Sciatic nerve (tissue), 2 donors: ENCODE results near the gene UROD. TPM values are rescaled to one million over a fixed set of nuclear protein-coding genes. Genes with fewer than 3 reads are reported as not detected.
"Not testable (repeated sequence)": the region's sequence is repeated elsewhere in the genome, so short reads cannot be mapped to it uniquely, and the experiment has no call there.

Source experiments
- ATAC-seq: fragments of 200-7000 bp; cut with Tn5 transposase; one replicate; pipeline ENCODE4 v1.9.1; 2020; ENCODE audit warnings: mild to moderate bottlenecking, moderate library complexity
- DNase-seq: peaks from one replicate; pipeline ENCODE4 v3.0.0-alpha.2; 2020; ENCODE audit warnings: low spot score
- intact Hi-C: fragments of 100-400 bp; cut with DNase I; formaldehyde crosslinking; loops from one replicate; pipeline ENCODE4 v1.14.2; 2022
- total RNA-seq: library from RNA; stranded (reverse); fragmentation: NEBNext Ultra II Directional; extraction: Animal tissue kit (Norgen Biotek cat#: 25700); gene quantifications from one replicate; pipeline ENCODE4 v1.2.1, GENCODE V29; 2021
- donor health status: DM: no; HTN: no; CAD: no.
- donor health status: DM: no; HTN: no; CAD: no.

UROD gene
- 76.1 TPM for total RNA-seq

DNA sequence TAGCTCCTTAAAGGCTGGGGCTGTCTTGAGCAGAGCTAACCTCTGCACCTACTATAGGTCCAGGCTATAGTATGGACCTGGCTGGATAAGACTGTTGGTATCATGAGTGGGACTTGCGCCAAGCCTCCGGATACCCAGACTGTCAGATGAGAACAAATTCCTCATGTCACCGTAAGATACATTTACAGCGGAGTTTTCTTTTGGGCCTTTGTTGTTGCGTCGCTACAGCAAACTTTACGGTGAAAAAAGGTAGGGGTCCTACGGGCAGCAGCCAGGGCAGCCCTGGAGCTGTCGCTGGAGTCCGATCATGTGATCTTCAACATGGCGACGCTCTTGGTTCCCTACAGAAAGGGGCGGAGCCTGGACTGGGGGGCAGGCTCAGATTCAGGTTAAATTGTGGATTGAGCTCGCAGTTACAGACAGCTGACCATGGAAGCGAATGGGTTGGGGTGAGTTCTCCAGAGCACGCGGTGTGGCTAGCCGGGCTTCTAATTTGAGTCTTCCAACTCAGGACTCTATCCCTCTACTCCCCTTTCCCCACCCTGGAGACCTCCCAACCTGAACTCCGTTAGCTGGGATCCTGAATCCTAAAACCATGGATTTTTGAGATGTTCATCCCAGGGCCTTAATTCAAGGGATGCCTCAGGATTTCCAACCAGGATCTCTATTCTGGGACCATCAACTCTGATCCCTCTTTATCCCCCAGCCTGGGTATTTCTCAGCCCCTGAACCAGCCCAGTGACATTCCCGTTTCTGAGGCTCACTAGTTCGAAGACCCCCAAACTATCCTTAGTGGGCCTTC is at the start of gene UROD:
Gene UROD (plus strand): TSS at position 418 of the 802 bp plus-strand sequence. CDS start 12 bp downstream, at position 430.
- intact Hi-C loops = loop anchor here (2.0 to 10.0 kb wide), 3 partner anchors 173 to 873 kb away; partner anchors contain the start of gene TESK2
- ATAC-seq = peak; percentile 96
- peak; percentile 94 for DNase-seq

DNA sequence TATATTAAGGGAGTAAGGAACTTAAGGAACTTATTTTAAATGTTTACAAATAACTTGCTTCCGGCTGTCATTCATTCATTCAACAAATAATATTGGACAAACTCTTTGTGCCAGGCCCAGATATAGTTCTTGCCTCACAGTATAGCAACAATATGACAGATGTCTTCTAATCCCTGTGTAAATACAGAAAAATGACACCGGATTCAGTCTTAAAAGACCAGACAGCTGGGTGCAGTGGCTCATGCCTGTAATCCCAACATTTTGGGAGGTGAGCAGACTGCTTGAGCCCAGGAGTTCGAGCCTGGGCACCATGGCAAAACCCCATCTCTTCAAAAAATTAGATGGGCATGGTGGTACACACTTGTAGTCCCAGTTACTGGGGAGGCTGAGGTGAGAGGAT is 49.3 kb upstream of the UROD start:
- intact Hi-C loops = no loop called here
- DNase-seq = no peak
- ATAC-seq = no peak

DNA sequence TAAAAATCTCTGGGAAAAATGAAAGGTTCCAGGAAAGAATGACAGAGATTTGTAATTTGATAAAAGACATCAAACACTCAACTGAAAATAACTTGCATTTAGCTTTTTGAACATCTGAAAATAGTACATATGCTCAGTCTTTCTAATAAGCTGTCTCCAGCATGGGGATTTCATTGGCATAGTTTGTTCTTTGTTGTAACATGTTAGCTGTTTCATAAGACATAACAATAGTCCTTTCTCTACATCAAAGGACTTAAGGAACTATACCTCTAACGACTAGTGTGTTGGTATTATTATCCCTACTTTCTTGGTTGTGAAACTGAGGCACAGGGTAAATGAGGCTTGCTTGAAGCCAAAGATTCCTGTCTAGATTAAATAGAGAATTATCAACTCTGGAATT is 47.7 kb upstream of the UROD start:
- ATAC-seq (no peak), DNase-seq (no peak)
- intact Hi-C loops = no loop called here

DNA sequence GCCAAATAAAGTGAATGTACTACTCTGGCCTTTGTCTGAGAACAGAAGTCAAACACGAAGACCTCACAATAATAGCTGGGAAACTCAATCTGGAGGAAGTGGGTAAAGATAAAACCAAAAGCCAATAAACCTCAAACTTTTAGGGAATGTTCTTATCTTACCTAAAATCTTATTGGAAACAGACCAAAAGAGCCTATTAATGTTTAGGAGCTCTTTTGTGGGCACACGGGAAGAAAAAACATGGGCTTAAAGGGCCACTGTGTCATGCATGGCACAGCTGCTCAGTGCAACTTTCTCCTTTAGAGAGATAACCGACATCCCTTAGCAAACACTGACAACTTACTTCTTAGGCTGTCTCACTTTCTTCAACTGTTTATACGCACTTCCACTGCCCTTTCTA is 41.7 kb upstream of the UROD start:
- DNase-seq (no peak), ATAC-seq (no peak)
- intact Hi-C loops = no loop called here

DNA sequence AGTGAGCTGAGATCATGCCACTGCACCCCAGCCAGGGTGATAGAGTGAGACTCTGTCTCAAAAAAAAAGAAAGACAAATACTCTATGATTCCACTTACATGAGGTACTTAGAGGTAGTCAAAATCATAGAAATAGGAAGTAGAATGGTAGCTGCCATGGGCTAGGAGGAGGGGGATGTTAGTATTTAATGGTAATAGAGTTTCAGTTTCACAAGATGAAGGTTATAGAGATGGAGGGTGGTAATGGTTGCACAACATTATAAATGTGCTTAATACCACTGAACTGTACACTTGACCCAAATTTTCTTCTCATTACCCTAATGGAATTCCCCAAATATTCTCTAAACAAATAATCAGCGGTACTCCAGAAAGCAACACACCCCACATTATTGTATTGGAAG is 38.4 kb upstream of the UROD start:
- ATAC-seq = no peak
- intact Hi-C loops = no loop called here
- no peak for DNase-seq

DNA sequence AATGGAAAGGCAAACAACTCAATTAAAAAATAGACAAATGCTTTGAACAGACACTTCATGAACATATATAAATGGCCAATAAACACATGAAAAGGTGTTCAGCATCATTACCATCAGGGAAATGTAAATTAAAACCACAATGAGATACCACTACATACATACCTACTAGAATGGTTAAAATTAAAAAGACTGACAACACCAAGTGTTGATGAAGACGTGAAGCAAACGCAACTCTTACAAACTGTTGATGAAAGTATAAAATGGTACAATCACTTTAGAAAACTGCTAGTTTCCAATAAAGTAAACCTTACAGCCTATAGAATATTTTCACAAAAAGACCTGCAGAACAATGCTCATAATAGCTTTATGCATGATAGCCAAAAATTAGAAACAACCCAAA is 35.8 kb upstream of the UROD start:
- ATAC-seq (no peak), DNase-seq (no peak)
- intact Hi-C loops = no loop called here

DNA sequence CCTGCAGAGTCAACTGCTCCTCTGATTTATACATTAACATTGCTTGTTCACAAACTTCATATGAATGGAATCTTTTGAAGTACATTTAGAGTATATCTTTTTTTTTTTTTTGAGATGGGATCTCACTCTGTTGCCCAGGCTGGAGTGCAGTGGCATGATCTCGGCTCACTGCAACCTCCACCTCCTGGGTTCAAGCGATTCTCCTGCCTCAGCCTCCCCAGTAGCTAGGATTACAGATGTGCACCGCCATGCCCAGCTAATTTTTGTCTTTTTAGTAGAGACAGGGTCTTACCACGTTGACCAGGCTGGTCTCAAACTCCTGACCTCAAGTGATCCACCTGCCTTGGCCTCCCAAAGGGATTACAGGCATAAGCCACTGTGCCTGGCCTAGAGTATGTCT is 34.7 kb upstream of the UROD start:
- ATAC-seq, intact Hi-C loops, DNase-seq: not testable (repeated sequence)

DNA sequence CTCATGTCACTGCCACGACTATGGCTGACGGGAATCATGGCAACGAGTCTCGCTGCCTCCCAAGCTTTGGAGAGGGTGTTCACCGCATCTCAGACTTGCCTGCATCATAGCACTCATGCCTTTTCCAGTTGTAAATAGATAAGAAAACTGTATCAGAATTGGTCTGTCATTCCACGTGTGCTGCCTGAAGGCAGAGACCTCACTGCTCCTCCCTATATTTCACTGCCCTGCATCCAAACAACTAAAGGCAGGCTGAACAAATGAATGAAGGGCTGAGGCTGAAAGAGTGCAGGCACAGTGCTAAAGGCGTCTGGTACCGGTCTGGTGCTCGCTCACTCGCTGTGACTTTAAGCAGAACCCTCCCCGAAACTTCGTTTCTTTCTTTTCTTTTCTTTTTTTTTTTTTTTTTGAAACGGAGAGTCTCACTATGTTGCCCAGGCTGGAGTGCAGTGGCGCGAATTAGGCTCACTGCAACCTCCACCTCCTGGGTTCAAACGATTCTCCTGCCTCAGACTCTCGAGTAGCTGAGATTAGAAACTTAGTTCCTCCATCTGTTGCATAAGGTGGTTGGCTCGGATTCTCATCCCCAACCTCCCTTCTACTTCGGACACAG is 26.2 kb upstream of the UROD start:
- peak; percentile 1 for ATAC-seq
- intact Hi-C loops = no loop called here

DNA sequence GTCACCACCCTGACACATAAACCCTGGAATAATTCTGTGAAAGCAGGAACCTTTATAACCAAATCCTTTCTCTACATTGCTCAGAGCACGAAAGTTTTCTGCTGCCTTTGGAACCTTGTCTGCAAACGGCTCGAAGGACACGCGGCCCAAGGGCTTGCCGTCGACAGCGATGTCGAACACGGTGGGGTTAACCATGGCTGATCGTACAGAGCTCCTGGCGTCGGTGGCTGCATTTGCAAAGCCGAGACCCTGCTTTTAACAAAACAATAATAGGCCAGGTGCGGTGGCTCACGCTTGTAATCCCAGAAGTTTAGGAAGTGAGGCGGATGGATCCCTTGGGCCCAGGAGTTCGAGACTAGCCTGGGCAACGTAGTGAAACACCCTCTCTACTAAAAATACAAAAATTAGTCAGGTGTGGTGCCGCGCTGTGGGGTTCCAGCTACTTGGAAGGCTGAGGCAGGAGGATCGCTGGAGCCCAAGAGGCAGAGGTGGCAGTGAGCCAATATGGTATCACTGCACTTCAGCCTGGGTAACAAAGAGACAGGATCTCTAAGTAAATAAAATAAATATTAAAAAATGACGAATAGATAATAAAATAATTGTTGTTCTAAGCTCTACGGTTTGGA is 23.4 kb upstream of the UROD start:
- no peak for DNase-seq
- intact Hi-C loops = no loop called here

More for the DNA sequence above, 26.2 kb upstream of the UROD start:
- no peak for DNase-seq

DNA sequence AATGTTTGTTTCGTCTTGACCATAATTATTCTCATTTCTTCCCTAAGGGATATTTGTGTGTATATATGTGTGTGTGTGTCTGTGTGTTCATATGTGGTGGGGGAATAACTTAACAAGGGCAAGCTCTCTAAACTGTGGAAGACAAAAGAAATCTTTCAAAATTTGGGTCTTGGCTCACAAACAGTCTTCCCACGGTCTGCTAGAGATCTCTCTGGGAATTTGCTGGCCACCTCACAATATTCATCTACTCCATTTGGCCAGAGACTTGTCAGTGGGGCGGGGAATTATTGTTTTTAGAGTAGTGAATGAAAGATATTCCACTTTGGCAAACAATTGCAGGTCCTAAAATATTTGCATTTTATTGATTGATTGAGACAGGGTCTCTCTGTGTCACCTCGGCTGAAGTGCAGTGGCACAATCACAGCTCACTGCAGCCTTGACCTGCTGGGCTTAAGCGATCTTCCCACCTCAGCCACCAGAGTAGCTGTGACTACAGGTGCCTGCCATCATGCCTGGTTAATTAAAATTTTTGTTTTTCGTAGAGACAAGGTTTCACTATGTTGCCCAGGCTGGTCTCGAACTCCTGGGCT is 17.6 kb upstream of the UROD start:
- DNase-seq (no peak), ATAC-seq (peak; percentile 69)
- intact Hi-C loops = no loop called here

More for the DNA sequence above, 23.4 kb upstream of the UROD start:
- ATAC-seq = no peak

DNA sequence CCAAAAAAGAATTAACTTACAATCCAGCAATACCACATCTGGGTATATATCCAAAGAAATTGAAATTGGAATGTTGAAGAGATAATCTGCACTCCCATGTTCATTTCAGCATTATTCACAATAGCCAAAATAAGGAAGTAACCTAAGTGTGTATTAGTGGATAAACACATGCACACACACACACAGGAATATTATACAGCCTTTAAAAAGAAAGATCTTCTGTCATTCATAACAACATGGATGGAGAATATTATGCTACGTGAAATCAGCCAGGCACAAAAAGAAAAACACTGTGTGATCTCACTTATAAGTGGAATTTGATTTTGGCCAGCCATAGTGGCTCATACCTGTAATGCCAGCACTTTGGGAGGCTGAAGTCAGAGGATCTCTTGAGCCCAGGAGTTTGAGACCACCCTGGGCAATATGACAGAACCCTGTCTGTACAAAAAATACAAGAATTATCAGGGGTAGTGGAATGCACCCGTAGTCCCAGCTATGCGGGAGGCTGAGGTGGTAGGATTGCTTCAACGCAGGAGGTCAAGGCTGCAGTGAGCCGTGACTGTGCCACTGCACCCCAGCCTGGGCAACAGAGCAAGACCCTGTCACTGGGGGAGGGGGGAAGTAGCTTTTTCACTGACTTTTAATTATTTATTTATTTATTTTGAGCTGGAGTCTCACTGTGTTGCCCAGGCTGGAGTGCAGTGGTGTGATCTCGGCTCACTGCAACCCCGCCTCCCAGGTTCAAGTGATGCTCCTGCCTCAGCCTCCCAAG is 16.4 kb upstream of the UROD start:
- intact Hi-C loops = no loop called here
- ATAC-seq = no peak
- no peak for DNase-seq

DNA sequence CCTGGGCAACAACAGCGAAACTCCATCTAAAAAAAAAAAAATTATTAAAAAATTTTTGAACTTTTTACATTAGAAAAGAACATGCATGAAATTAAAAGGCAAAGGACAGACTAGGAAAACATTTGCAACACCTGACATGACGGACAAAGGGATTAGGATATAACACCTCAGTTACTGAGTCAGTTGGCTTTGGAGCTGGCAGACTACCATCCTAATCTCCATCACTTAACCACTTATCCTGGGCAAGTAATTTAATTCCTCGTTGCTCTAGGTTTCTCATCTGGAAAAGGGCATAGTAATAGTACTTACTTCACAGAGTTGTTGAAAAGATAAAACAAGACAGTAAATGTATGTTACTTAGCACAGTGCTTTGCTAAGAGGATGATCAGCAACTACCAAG is 12.8 kb upstream of the UROD start:
- no peak for ATAC-seq
- intact Hi-C loops = no loop called here
- no peak for DNase-seq

DNA sequence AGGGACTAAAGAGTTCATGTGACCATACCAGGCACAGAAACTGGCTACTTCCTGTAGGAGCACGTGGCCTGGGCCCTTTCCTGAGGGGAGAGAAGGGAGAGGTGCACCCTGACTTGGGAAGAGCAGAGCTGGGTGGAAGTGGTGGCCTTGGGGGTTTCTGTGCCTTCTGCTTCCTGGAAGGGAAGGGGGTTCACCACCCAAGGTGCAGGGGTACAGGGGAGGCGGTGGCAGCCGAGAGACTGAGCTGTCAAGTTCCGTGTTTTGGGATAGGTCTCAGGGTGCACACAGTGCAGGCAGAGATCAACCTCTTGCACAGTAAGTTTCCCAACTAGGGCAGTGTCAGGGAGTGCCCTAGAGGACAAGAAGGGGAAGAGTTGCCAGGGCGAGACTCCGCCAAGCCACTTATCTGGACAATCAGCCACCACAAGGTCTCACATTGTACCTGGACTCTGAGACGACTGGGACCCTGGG is 11.0 kb upstream of the UROD start:
- DNase-seq (no peak), ATAC-seq (peak; percentile 75)
- intact Hi-C loops = no loop called here

DNA sequence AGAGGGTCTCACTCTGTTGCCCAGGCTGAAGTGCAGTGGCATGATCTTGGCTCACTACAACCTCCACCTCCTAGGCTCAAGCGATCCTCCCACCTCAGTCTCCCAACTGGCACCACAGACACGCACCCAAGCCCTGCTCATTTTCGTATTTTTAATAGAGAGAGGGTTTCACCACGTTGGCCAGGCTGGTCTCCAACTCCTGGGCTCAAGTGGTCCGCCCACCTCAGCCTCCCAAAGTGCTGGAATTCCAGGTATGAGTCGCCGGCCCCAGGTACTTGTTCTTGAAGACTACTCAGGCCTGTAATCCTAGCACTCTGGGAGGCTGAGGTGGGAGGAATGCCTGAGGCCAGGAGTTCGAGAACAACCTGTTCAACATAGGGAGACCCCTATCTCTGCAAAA is 10.5 kb upstream of the UROD start:
- ATAC-seq, DNase-seq, intact Hi-C loops: not testable (repeated sequence)

DNA sequence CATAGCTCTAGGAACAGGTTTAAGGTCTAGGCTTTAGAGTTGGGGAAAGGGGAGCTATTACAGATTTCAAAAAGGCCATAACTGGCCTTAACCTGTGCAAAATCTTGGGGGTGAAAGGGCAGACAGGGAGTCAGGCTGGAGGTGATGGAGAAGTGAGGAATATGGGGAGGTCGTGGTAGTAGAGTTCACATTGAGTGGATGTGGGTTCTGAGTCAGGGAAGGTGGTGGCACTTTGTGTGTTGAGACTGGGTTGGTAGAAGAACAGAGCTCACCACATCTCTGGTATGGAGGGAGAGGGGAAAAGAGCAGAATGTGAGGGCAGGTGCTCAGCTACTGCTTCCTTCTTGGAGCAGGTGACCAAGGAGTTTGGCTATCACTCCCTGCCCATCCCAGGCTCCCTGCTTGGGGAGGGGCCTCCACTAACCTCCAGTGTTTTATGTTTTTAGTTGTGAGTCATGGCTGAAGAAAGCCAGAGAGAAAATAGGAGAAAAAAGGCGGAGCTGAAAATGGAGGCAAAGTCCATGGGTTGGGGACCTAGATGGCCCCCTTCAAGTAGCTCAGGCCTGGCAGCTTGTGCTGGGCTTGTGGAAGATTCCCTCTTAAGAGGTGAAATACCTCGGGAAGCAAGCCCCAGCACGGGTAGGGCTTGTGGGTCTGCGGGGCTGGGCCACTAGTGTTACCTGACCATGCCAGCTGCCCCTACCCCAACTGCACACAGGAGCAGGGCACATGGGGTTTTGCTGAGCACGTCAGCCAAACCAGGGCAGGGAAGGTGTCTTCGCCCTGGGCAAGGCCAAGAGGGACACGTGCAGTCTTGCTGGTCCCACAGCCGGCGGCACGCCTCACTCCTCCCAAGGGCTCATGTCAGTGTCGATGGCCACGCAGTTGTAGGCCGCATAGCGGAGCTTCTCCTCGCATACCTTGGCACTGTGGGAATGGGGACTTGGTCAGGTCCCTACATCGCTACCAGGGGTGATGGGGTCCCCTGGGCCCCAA is 9.1 kb upstream of the UROD start:
- intact Hi-C loops = no loop called here
- DNase-seq = no peak
- ATAC-seq = no peak

DNA sequence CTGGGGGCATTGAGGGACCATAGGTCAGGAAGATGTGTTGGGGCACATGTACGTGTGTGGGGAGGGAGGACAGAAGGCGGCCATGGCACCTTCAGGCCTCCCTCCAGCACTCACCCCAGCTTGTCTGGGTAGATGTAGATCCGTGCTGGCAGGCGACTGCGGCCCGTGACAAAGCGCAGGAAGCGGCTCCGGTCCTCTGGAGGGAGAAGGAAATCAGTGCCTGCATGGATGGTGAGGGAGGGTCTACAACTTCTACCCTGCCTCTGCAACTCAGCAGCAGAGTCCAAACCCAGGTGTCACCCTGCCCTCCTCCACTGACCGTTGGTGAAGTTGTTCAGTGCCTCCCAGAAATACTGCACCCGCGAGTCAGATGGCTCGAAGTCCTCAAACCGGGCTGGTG is 8.3 kb upstream of the UROD start:
- intact Hi-C loops = no loop called here
- no peak for ATAC-seq
- no peak for DNase-seq

DNA sequence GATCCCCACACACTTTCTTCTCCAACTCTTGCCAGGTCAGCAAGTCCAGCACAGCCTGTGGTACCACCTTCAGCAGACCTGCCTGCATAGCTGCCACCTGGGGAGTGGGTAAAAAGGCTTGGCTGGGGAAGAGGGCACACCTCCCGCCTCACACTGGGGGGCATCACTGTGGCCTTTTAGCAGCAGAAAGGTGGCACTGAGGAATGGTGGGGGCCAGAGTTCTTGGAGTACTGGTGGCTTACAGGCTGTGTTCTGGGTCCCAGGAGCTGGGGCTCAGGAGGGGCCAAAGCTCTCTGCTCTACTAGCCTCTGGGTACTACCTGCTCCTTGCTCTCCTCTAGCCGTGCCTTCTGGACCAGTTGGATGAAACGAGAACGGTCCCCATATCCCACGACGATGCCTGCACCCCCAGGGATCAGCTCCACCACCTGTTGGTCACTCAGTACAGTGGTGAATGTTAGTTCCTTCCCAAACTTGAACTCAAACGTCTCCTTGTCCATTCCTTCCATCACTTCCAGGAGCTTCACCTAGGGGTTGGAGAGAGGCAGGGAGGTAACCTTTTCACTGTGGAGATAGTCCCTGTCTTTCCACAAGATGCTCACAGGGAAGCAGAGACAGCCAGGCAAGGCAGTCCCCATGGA is 7.7 kb upstream of the UROD start:
- no peak for DNase-seq
- no peak for ATAC-seq

More for the DNA sequence above, 7.7 kb upstream of the UROD start:
- intact Hi-C loops = no loop called here
